SK-N-SH (cell line): ENCODE data around the gene CCDC14. TPM values are rescaled to one million over a fixed set of nuclear protein-coding genes. Genes with fewer than 3 reads are reported as not detected.

ENCODE experiments used
- CTCF ChIA-PET: fragments of 300-600, 350-600 bp; formaldehyde crosslinking; extraction: SDS; loops from one replicate; lab custom pipeline; 2021; lab: Yijun Ruan, JAX
- POLR2A ChIA-PET: fragments of 350-600 bp; sonication (Branson Sonifier 250); formaldehyde crosslinking; extraction: SDS; loops from one replicate; lab custom pipeline; 2020; ENCODE audit warnings: antibody characterized with exemption, inconsistent platforms; lab: Yijun Ruan, JAX
- DNase-seq: peaks from one replicate; pipeline ENCODE4 v3.0.0; 2012
- H2AFZ ChIP-seq: fragments of 200-600 bp; sonication (generic); 2 replicates; pipeline ENCODE4 v1.8.1; 2016; ENCODE audit warnings: antibody characterized with exemption, mild to moderate bottlenecking, low read depth
- H3F3A ChIP-seq: fragments of 200-600 bp; sonication (generic); replicated peaks from 2 replicates; pipeline ENCODE3; 2016; ENCODE audit warnings: antibody characterized with exemption, mild to moderate bottlenecking; ENCODE audit not compliant: insufficient read depth
- H3K27ac ChIP-seq, 2 experiments: fragments of 200-500 bp in 1 of 2; fragments of 200-600 bp in 1 of 2; sonication (Bioruptor generic) in 1 of 2; sonication (generic), shearing (Covaris generic) in 1 of 2; 2 replicates each; pipeline versions ENCODE4 v1.5.1 to v1.6.1; 2014 to 2016; ENCODE audit warnings: low read depth in 2 of 2, inconsistent platforms in 1 of 2, low read length in 1 of 2, mild to moderate bottlenecking in 1 of 2, mixed read lengths in 1 of 2
- H3K27me3 ChIP-seq: fragments of 200-600 bp; sonication (generic), shearing (Covaris generic); 2 replicates; pipeline ENCODE4 v1.6.1; 2016; ENCODE audit warnings: mixed run types; ENCODE audit not compliant: insufficient read depth
- H3K36me3 ChIP-seq, 2 experiments: fragments of 200-500 bp in 1 of 2; fragments of 200-600 bp in 1 of 2; sonication (Bioruptor generic) in 1 of 2; sonication (generic) in 1 of 2; replicated peaks in 1 of 2; 2 replicates each; pipeline versions ENCODE3 to v1.5.1; 2014 to 2016; ENCODE audit warnings: low read length in 1 of 2, mild to moderate bottlenecking in 1 of 2; ENCODE audit not compliant: insufficient read depth in 2 of 2, control insufficient read depth in 1 of 2
- H3K4me1 ChIP-seq, 2 experiments: fragments of 200-500 bp in 1 of 2; fragments of 200-600 bp in 1 of 2; sonication (Bioruptor generic) in 1 of 2; sonication (generic), shearing (Covaris generic) in 1 of 2; 2 replicates each; pipeline versions ENCODE4 v1.5.1 to v1.6.1; 2014 to 2016; ENCODE audit warnings: low read depth in 1 of 2, low read length in 1 of 2, mixed run types in 1 of 2; ENCODE audit not compliant: insufficient read depth in 2 of 2, control insufficient read depth in 1 of 2
- H3K4me2 ChIP-seq: fragments of 200-600 bp; sonication (generic), shearing (Covaris generic); 2 replicates; pipeline ENCODE4 v1.6.1; 2017; ENCODE audit warnings: mixed run types
- H3K4me3 ChIP-seq, 2 experiments: fragments of 200-500 bp in 1 of 2; fragments of 200-600 bp in 1 of 2; sonication (Bioruptor generic) in 1 of 2; sonication (generic), shearing (Covaris generic) in 1 of 2; 2 replicates each; pipeline versions ENCODE4 v1.5.1 to v1.8.1; 2014 to 2016; ENCODE audit warnings: low read depth in 2 of 2, inconsistent platforms in 1 of 2, low read length in 1 of 2, mild to moderate bottlenecking in 1 of 2, mixed read lengths in 1 of 2, moderate library complexity in 1 of 2
- H3K79me2 ChIP-seq: fragments of 200-600 bp; sonication (generic); 2 replicates; pipeline ENCODE4 v1.8.1; 2017; ENCODE audit warnings: mild to moderate bottlenecking; ENCODE audit not compliant: insufficient read depth
- H3K9ac ChIP-seq: fragments of 200-600 bp; sonication (generic); 2 replicates; pipeline ENCODE4 v1.6.1; 2017; ENCODE audit warnings: mixed run types
- H3K9me2 ChIP-seq: fragments of 200-600 bp; sonication (generic); 2 replicates; pipeline ENCODE4 v1.6.1; 2017; ENCODE audit warnings: mixed run types
- H3K9me3 ChIP-seq: fragments of 200-600 bp; sonication (generic); 2 replicates; pipeline ENCODE4 v1.6.1; 2017; ENCODE audit warnings: mixed run types, mild to moderate bottlenecking, moderate library complexity
- H4K20me1 ChIP-seq: fragments of 200-600 bp; sonication (generic); 2 replicates; pipeline ENCODE4 v1.6.1; 2017; ENCODE audit warnings: mild to moderate bottlenecking, mixed run types; ENCODE audit not compliant: insufficient read depth
- EP300 ChIP-seq, 2 experiments: IDR thresholded peaks; 2 replicates each; pipeline versions ENCODE4 v1.4.0 to v1.6.1; 2012; ENCODE audit warnings: borderline replicate concordance in 1 of 2, low read depth in 1 of 2, low read length in 1 of 2
- EZH2phosphoT487 ChIP-seq: fragments of 200-600 bp; sonication (generic); IDR thresholded peaks from 2 replicates; pipeline ENCODE4 v1.6.1; 2017; ENCODE audit warnings: low read depth, mixed run types, mild to moderate bottlenecking, antibody characterized with exemption, moderate library complexity, borderline replicate concordance
- FOSL2 ChIP-seq: IDR thresholded peaks from 2 replicates; pipeline ENCODE4 v1.4.0; 2012; ENCODE audit warnings: low read depth, mild to moderate bottlenecking, moderate library complexity, borderline replicate concordance
- GABPA ChIP-seq: IDR thresholded peaks from 2 replicates; pipeline ENCODE4 v1.4.0; 2012; ENCODE audit warnings: low read depth, mild to moderate bottlenecking
- IRF3 ChIP-seq: fragments of 150-350 bp; IDR thresholded peaks from 2 replicates; pipeline ENCODE4 v1.6.1; 2016; ENCODE audit warnings: mild to moderate bottlenecking, low read depth, low read length
- MAX ChIP-seq: IDR thresholded peaks from 2 replicates; pipeline ENCODE4 v1.4.0; 2012; ENCODE audit warnings: low read depth
- MXI1 ChIP-seq: IDR thresholded peaks from 2 replicates; pipeline ENCODE4 v1.6.1; 2012; ENCODE audit warnings: mild to moderate bottlenecking, low read depth, low read length, improper control_type of control experiment
- NFIC ChIP-seq: IDR thresholded peaks from 2 replicates; pipeline ENCODE4 v1.4.0; 2012; ENCODE audit warnings: borderline replicate concordance
- NRF1 ChIP-seq: IDR thresholded peaks from 2 replicates; pipeline ENCODE4 v1.6.1; 2012; ENCODE audit warnings: low read depth, mild to moderate bottlenecking, low read length
- PBX3 ChIP-seq: IDR thresholded peaks from 2 replicates; pipeline ENCODE4; 2012
- POLR2AphosphoS5 ChIP-seq: IDR thresholded peaks from 2 replicates; pipeline ENCODE4 v1.6.1; 2012; ENCODE audit warnings: low read depth, low read length
- RCOR1 ChIP-seq: fragments of 150-350 bp; IDR thresholded peaks from 2 replicates; pipeline ENCODE4 v1.6.1; 2017; ENCODE audit warnings: antibody characterized with exemption, low read length
- REST ChIP-seq: IDR thresholded peaks from 2 replicates; pipeline ENCODE4 v1.6.1; 2012; ENCODE audit warnings: mild to moderate bottlenecking, low read depth, low read length, moderate library complexity
- SMC3 ChIP-seq: IDR thresholded peaks from 2 replicates; pipeline ENCODE4 v1.6.1; 2012; ENCODE audit warnings: low read depth, low read length, improper control_type of control experiment
- TCF12 ChIP-seq: IDR thresholded peaks from 2 replicates; pipeline ENCODE4 v1.4.0; 2012
- TEAD4 ChIP-seq: IDR thresholded peaks from 2 replicates; pipeline ENCODE4 v1.4.0; 2012; ENCODE audit warnings: mild to moderate bottlenecking, borderline replicate concordance; ENCODE audit not compliant: insufficient read depth
- WGBS: methylation state at CpG from one replicate; pipeline ENCODE4 v1.1.6; 2017; ENCODE audit warnings: low lambda C conversion rate; 5-methylcytosine and 5-hydroxymethylcytosine counted together
- polyA plus RNA-seq, 3 experiments: library from polyadenylated mRNA; depleted of rRNA; stranded (reverse); fragments of >200 nt; gene quantifications; 2 replicates each; pipeline ENCODE4 v1.2.3, GENCODE V29; 2012

The CCDC14 gene
- polyA plus RNA-seq, 1 of the 3 experiments (the other 2 are of a cell fraction): 147 TPM

GRCh38 chr3:123871946-123872345 lies 89.1 kb downstream of the CCDC14 start:
- 71% methylated on average over 1 of the region's 1 CpG for WGBS

GRCh38 chr3:123870033-123870432 lies 91.0 kb downstream of the CCDC14 start:
- CTCF ChIA-PET: interaction anchor here (0.9 kb wide), 2 partner anchors 9 to 11 kb away, joined by 3 read pairs; no protein-coding TSS in a partner anchor
- TF ChIP-seq POLR2AphosphoS5 (peak; percentile 21; the same call in 1 of the 2 replicates), EZH2phosphoT487 (no peak), MXI1 (no peak), PBX3 (peak; percentile 52; the same call in 1 of the 2 replicates), EP300 (IDR thresholded peaks at IDR 0.05; ENCODE audit: borderline replicate concordance in 1 of 2, low read depth in 1 of 2, low read length in 1 of 2) (peak in 1 of 2 experiments; percentile 45; a peak in 1 of 4 replicates), GABPA (no peak), TCF12 (peak; percentile 65), NFIC (peak; percentile 34; the same call in 1 of the 2 replicates), REST (no peak), NRF1 (no peak), TEAD4 (0 out of 2 replicates have a peak, but pooled peaks have one; percentile 10), MAX (no peak), FOSL2 (peak; percentile 66; the same call in 1 of the 2 replicates), RCOR1 (no peak), IRF3 (no peak)

More at GRCh38 chr3:123871946-123872345, 89.1 kb downstream of the CCDC14 start:
- H3K9ac ChIP-seq: no peak overlapping the region
- peak overlapping the region; percentile 21 to 55; a peak in 3 of 4 replicates for H3K27ac ChIP-seq
- 0 out of 2 replicates have a peak, but pooled peaks cover 5% of the 10 kb centered on the region for H3K9me3 ChIP-seq
- H4K20me1 ChIP-seq: peaks cover 5% of the 10 kb centered on the region; the same call in 1 of the 2 replicates
- H3K4me2 ChIP-seq: no peak overlapping the region
- no peak overlapping the region for H2AFZ ChIP-seq
- H3K36me3 ChIP-seq: peaks cover 56 to 74% of the 10 kb centered on the region in 2 experiments
- H3K27me3 ChIP-seq: no peaks in the 10 kb centered on the region
- POLR2A ChIA-PET: no interaction called here
- no peaks in the 10 kb centered on the region for H3K9me2 ChIP-seq
- peaks cover 38% of the 10 kb centered on the region for H3F3A ChIP-seq
- H3K4me3 ChIP-seq: no peak overlapping the region
- H3K4me1 ChIP-seq: peaks cover 2 to 30% of the 10 kb centered on the region in 2 experiments
- CTCF ChIA-PET: interaction anchor here (1.2 to 2.4 kb wide), 3 partner anchors 10 to 148 kb away, joined by 3 to 7 read pairs (median 3); no protein-coding TSS in a partner anchor
- no peak for DNase-seq
- peaks cover 99% of the 10 kb centered on the region for H3K79me2 ChIP-seq
- TF ChIP-seq GABPA: no peak
- peak; percentile 33 for TF ChIP-seq NFIC
- TF ChIP-seq TCF12: peak; percentile 15; the same call in 1 of the 2 replicates
- peak; percentile 57; the same call in 1 of the 2 replicates for TF ChIP-seq PBX3
- TF ChIP-seq SMC3: no peak

More at GRCh38 chr3:123870033-123870432, 91.0 kb downstream of the CCDC14 start:
- 63% methylated on average over 1 of the region's 1 CpG for WGBS
- H3K79me2 ChIP-seq: peaks cover 99% of the 10 kb centered on the region
- no peak overlapping the region for H3K9ac ChIP-seq
- H3K4me3 ChIP-seq: no peak overlapping the region; a peak in 1 of 4 replicates
- H3K36me3 ChIP-seq: peaks cover 56 to 74% of the 10 kb centered on the region in 2 experiments
- peak overlapping the region; percentile 46 for H3K4me2 ChIP-seq
- peaks cover 2 to 26% of the 10 kb centered on the region in 2 experiments for H3K4me1 ChIP-seq
- H3K9me2 ChIP-seq: no peaks in the 10 kb centered on the region
- no peak overlapping the region for H2AFZ ChIP-seq
- H3F3A ChIP-seq: peaks cover 34% of the 10 kb centered on the region
- peaks cover 5% of the 10 kb centered on the region; the same call in 1 of the 2 replicates for H4K20me1 ChIP-seq
- POLR2A ChIA-PET: no interaction called here
- no peak for DNase-seq
- H3K27ac ChIP-seq: peak overlapping the region; percentile 51 to 57; a peak in 3 of 4 replicates
- H3K9me3 ChIP-seq: 0 out of 2 replicates have a peak, but pooled peaks cover 5% of the 10 kb centered on the region
- no peaks in the 10 kb centered on the region for H3K27me3 ChIP-seq
